Stimulated activated CD8-positive, alpha-beta memory T cell treated with anti-CD3 and anti-CD28 coated beads, Interleukin-15, amount 100 ng/mL, for 1 hour (primary cell): Measurements from ENCODE around the gene CFAP97D2.

Source experiments
- DNase-seq: peaks from one replicate; pipeline ENCODE4 v3.0.0-alpha.2; 2020; ENCODE audit warnings: low read depth

CFAP97D2 gene

DNA sequence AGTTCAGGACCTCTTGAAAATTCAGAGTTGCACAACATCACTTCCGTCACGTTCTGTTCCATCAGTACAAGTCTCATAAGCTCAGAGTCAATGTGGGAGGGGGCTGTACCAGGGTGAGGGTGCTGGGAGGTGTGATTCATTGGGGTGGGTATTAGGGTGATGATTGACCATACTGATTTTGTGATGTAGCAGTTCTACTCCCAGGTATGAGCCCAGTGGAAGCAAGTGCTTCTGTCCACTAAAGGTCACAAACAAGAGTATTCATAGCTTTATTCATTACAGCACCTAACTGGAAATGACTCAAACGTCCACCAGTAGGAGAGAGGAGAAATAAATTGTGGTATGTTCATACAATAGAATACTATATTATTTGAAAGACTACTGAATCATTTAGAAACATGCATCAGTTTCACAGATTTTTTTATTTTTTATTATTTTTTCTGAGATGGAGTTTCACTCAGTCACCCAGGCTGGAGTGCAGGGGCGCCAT is 90.3 kb downstream of the CFAP97D2 start:
- no peak for DNase-seq
